WTC11 (cell line): ENCODE results near the gene TFDP1. TPM values are rescaled to one million over a fixed set of nuclear protein-coding genes. Genes with fewer than 3 reads are reported as not detected.

ENCODE experiments used
- ATAC-seq: fragments of 200-7000 bp; cut with Tn5 transposase; 2 replicates; pipeline ENCODE4 v1.10.0; 2021; ENCODE audit warnings: mild to moderate bottlenecking, moderate library complexity
- CTCF ChIA-PET: fragments of 300-600 bp; sonication (Branson Sonifier 250); formaldehyde crosslinking; loops from one replicate; lab custom pipeline; 2021; ENCODE audit warnings: antibody characterized with exemption; lab: Charles Lee
- POLR2A ChIA-PET: fragments of 350-600 bp; sonication (Branson Sonifier 250); formaldehyde crosslinking; loops from one replicate; lab custom pipeline; 2021; ENCODE audit warnings: antibody characterized with exemption; lab: Charles Lee
- DNase-seq: peaks from one replicate; pipeline ENCODE4 v3.0.0; 2021; ENCODE audit warnings: low spot score
- H3K27ac Mint-ChIP-seq: 2 replicates; pipeline ENCODE4 v1.8.0; 2021; ENCODE audit warnings: mixed read lengths
- H3K27me3 Mint-ChIP-seq: 2 replicates; pipeline ENCODE4 v1.8.0; 2021; ENCODE audit warnings: low read depth, mild to moderate bottlenecking, moderate library complexity, mixed read lengths
- H3K36me3 Mint-ChIP-seq: 2 replicates; pipeline ENCODE4 v1.8.0; 2021; ENCODE audit warnings: mixed read lengths
- H3K4me1 Mint-ChIP-seq: 2 replicates; pipeline ENCODE4 v1.8.0; 2022; ENCODE audit warnings: mixed read lengths
- H3K4me3 Mint-ChIP-seq: 2 replicates; pipeline ENCODE4 v1.8.0; 2021; ENCODE audit warnings: mild to moderate bottlenecking, moderate library complexity, mixed read lengths
- H3K9me3 Mint-ChIP-seq: 2 replicates; pipeline ENCODE4 v1.8.0; 2021; ENCODE audit warnings: mixed read lengths
- ATF3 ChIP-seq: sonication (generic); formaldehyde crosslinking; conservative IDR thresholded peaks from 2 replicates; pipeline ENCODE4 v1.8.1; 2022; ENCODE audit warnings: mild to moderate bottlenecking, missing genetic modification reagents
- CBFB ChIP-seq: sonication (generic); formaldehyde crosslinking; IDR thresholded peaks from 2 replicates; pipeline ENCODE4 v1.8.1; 2022; ENCODE audit warnings: mild to moderate bottlenecking, low read depth, missing genetic modification reagents
- CREM ChIP-seq: sonication (generic); formaldehyde crosslinking; IDR thresholded peaks from 2 replicates; pipeline ENCODE4 v1.8.1; 2022; ENCODE audit warnings: mild to moderate bottlenecking, missing genetic modification reagents, moderate library complexity
- E2F4 ChIP-seq: sonication (generic); formaldehyde crosslinking; IDR thresholded peaks from 2 replicates; pipeline ENCODE4 v1.8.1; 2022; ENCODE audit warnings: low read depth, mild to moderate bottlenecking, moderate library complexity, missing genetic modification reagents, borderline replicate concordance
- ELF4 ChIP-seq: sonication (generic); formaldehyde crosslinking; IDR thresholded peaks from 2 replicates; pipeline ENCODE4 v1.8.1; 2022; ENCODE audit warnings: low read depth, mild to moderate bottlenecking, moderate library complexity, missing genetic modification reagents
- FOXJ3 ChIP-seq: sonication (generic); formaldehyde crosslinking; IDR thresholded peaks from 2 replicates; pipeline ENCODE4 v1.9.0; 2021; ENCODE audit warnings: missing genetic modification reagents, mild to moderate bottlenecking, borderline replicate concordance
- FOXP1 ChIP-seq: sonication (generic); formaldehyde crosslinking; IDR thresholded peaks from 2 replicates; pipeline ENCODE4 v1.8.0; 2022; ENCODE audit warnings: missing genetic modification reagents, mild to moderate bottlenecking, moderate library complexity, borderline replicate concordance
- NFATC4 ChIP-seq: fragments of 250-450 bp; sonication (Bioruptor Pico); IDR thresholded peaks from 2 replicates; pipeline ENCODE4 v1.9.0; 2021; ENCODE audit warnings: mild to moderate bottlenecking
- NFE2L1 ChIP-seq: sonication (generic); formaldehyde crosslinking; IDR thresholded peaks from 2 replicates; pipeline ENCODE4 v1.8.1; 2023; ENCODE audit warnings: missing genetic modification reagents
- NR1H2 ChIP-seq: sonication (generic); formaldehyde crosslinking; IDR thresholded peaks from 2 replicates; pipeline ENCODE4 v1.9.0; 2021; ENCODE audit warnings: mild to moderate bottlenecking, moderate library complexity, missing genetic modification reagents
- SMAD4 ChIP-seq: sonication (generic); formaldehyde crosslinking; IDR thresholded peaks from 2 replicates; pipeline ENCODE4 v1.8.0; 2022; ENCODE audit warnings: mild to moderate bottlenecking, missing genetic modification reagents
- ZMAT4 ChIP-seq: fragments of 250-450 bp; sonication (Bioruptor Pico); IDR thresholded peaks from 2 replicates; pipeline ENCODE4 v1.9.0; 2021; ENCODE audit warnings: mild to moderate bottlenecking
- ZNF232 ChIP-seq: sonication (generic); formaldehyde crosslinking; IDR thresholded peaks from 2 replicates; pipeline ENCODE4 v1.8.0; 2022; ENCODE audit warnings: mild to moderate bottlenecking, missing genetic modification reagents
- ZNF425 ChIP-seq: fragments of 250-450 bp; sonication (Bioruptor Pico); conservative IDR thresholded peaks from 2 replicates; pipeline ENCODE4 v1.9.0; 2021; ENCODE audit warnings: mild to moderate bottlenecking
- ZNF671 ChIP-seq: fragments of 250-450 bp; sonication (Bioruptor Pico); IDR thresholded peaks from 2 replicates; pipeline ENCODE4 v1.8.0; 2021; ENCODE audit warnings: mild to moderate bottlenecking
- total RNA-seq: library from RNA; stranded (reverse); gene quantifications from 3 replicates; pipeline ENCODE4 v1.2.3, GENCODE V29; 2021
- TF ChIP-seq, protein P1 (sequence below): sonication (generic); formaldehyde crosslinking; IDR thresholded peaks from 2 replicates; pipeline ENCODE4 v1.8.1; 2023; ENCODE audit warnings: mild to moderate bottlenecking, missing genetic modification reagents, borderline replicate concordance
- TF ChIP-seq, protein P2 (sequence below): sonication (generic); formaldehyde crosslinking; IDR thresholded peaks from 2 replicates; pipeline ENCODE4 v1.8.1; 2023; ENCODE audit warnings: mild to moderate bottlenecking, missing genetic modification reagents
- TF ChIP-seq, protein P3 (sequence below): sonication (generic); formaldehyde crosslinking; IDR thresholded peaks from 2 replicates; pipeline ENCODE4 v1.8.1; 2023; ENCODE audit warnings: mild to moderate bottlenecking, missing genetic modification reagents, moderate library complexity

Gene TFDP1
- total RNA-seq, 1 experiment from 2014 or later: 61.2 TPM

GRCh38 chr13:113557013-113557412, 27.5 kb upstream of the TFDP1 start:
- no peak for TF ChIP-seq ZMAT4 (CRISPR knock-in tag)
- TF ChIP-seq, protein P1, sequence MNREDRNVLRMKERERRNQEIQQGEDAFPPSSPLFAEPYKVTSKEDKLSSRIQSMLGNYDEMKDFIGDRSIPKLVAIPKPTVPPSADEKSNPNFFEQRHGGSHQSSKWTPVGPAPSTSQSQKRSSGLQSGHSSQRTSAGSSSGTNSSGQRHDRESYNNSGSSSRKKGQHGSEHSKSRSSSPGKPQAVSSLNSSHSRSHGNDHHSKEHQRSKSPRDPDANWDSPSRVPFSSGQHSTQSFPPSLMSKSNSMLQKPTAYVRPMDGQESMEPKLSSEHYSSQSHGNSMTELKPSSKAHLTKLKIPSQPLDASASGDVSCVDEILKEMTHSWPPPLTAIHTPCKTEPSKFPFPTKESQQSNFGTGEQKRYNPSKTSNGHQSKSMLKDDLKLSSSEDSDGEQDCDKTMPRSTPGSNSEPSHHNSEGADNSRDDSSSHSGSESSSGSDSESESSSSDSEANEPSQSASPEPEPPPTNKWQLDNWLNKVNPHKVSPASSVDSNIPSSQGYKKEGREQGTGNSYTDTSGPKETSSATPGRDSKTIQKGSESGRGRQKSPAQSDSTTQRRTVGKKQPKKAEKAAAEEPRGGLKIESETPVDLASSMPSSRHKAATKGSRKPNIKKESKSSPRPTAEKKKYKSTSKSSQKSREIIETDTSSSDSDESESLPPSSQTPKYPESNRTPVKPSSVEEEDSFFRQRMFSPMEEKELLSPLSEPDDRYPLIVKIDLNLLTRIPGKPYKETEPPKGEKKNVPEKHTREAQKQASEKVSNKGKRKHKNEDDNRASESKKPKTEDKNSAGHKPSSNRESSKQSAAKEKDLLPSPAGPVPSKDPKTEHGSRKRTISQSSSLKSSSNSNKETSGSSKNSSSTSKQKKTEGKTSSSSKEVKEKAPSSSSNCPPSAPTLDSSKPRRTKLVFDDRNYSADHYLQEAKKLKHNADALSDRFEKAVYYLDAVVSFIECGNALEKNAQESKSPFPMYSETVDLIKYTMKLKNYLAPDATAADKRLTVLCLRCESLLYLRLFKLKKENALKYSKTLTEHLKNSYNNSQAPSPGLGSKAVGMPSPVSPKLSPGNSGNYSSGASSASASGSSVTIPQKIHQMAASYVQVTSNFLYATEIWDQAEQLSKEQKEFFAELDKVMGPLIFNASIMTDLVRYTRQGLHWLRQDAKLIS: no peak
- no peak for TF ChIP-seq CBFB (CRISPR knock-in tag)
- no peak overlapping the region for H3K27ac Mint-ChIP-seq
- H3K4me3 Mint-ChIP-seq: no peak overlapping the region
- peaks cover 10% of the 10 kb centered on the region for H3K4me1 Mint-ChIP-seq
- ATAC-seq: no peak
- H3K9me3 Mint-ChIP-seq: no peaks in the 10 kb centered on the region
- H3K27me3 Mint-ChIP-seq: no peaks in the 10 kb centered on the region
- no peaks in the 10 kb centered on the region; the same call in 1 of the 2 replicates for H3K36me3 Mint-ChIP-seq
- ChIA-PET POLR2A (no interaction called here), CTCF (no interaction called here)
- no peak for DNase-seq

GRCh38 chr13:113558461-113558860, 26.1 kb upstream of the TFDP1 start:
- ChIA-PET CTCF (no interaction called here), POLR2A (no interaction called here)
- TF ChIP-seq ZNF232 (no peak), FOXJ3 (CRISPR knock-in tag) (no peak), E2F4 (CRISPR knock-in tag) (no peak), CREM (CRISPR knock-in tag) (no peak), ATF3 (CRISPR knock-in tag) (no peak), NFE2L1 (no peak), ZNF671 (CRISPR knock-in tag) (no peak)
- TF ChIP-seq, protein P2, sequence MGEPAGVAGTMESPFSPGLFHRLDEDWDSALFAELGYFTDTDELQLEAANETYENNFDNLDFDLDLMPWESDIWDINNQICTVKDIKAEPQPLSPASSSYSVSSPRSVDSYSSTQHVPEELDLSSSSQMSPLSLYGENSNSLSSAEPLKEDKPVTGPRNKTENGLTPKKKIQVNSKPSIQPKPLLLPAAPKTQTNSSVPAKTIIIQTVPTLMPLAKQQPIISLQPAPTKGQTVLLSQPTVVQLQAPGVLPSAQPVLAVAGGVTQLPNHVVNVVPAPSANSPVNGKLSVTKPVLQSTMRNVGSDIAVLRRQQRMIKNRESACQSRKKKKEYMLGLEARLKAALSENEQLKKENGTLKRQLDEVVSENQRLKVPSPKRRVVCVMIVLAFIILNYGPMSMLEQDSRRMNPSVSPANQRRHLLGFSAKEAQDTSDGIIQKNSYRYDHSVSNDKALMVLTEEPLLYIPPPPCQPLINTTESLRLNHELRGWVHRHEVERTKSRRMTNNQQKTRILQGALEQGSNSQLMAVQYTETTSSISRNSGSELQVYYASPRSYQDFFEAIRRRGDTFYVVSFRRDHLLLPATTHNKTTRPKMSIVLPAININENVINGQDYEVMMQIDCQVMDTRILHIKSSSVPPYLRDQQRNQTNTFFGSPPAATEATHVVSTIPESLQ (CRISPR knock-in tag): no peak
- Mint-ChIP-seq H3K4me1 (peaks cover 12% of the 10 kb centered on the region), H3K9me3 (no peaks in the 10 kb centered on the region), H3K36me3 (no peaks in the 10 kb centered on the region), H3K4me3 (no peak overlapping the region), H3K27me3 (no peaks in the 10 kb centered on the region), H3K27ac (no peak overlapping the region)
- DNase-seq: no peak
- ATAC-seq: no peak

DNA sequence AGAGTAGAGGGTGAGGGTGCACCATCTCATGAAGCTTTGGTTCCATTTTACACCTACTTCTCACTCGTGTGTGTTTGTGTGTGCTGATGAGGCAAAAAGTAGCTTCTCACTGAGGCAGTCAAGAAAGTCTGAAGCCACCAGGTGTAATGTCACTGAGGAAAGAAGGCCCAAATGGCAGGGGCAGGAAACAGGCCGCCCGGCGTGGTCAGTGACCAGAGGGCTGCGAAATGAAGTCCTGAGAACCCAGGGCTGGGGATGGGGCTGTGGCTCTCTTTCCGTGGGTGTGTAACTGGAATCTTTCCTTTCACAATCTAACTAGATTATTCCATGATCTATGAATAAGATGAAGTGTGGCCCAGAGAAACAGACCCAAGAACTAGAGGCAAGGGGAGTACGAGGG, 25.5 kb upstream of the TFDP1 start:
- no peak overlapping the region for H3K4me3 Mint-ChIP-seq
- DNase-seq (no peak), ATAC-seq (no peak)
- H3K36me3 Mint-ChIP-seq: no peaks in the 10 kb centered on the region
- no peaks in the 10 kb centered on the region for H3K27me3 Mint-ChIP-seq
- no peak overlapping the region for H3K27ac Mint-ChIP-seq
- H3K4me1 Mint-ChIP-seq: peaks cover 6% of the 10 kb centered on the region; the same call in 1 of the 2 replicates
- H3K9me3 Mint-ChIP-seq: no peaks in the 10 kb centered on the region
- ChIA-PET CTCF (no interaction called here), POLR2A (no interaction called here)
- TF ChIP-seq ZNF425 (CRISPR knock-in tag) (no peak), NFATC4 (no peak), SMAD4 (CRISPR knock-in tag) (no peak), ELF4 (CRISPR knock-in tag) (no peak), NFE2L1 (no peak), FOXP1 (no peak), ZMAT4 (CRISPR knock-in tag) (no peak), NR1H2 (CRISPR knock-in tag) (no peak)
- TF ChIP-seq, protein P3, sequence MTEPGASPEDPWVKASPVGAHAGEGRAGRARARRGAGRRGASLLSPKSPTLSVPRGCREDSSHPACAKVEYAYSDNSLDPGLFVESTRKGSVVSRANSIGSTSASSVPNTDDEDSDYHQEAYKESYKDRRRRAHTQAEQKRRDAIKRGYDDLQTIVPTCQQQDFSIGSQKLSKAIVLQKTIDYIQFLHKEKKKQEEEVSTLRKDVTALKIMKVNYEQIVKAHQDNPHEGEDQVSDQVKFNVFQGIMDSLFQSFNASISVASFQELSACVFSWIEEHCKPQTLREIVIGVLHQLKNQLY: no peak
